Endothelial cell of umbilical vein (primary cell): Measurements from ENCODE around the gene UPK3A. TPM values are rescaled to one million over a fixed set of nuclear protein-coding genes. Genes with fewer than 3 reads are reported as not detected.

Experiments
- BruUV-seq: library from RNA; stranded (reverse); fragments of 400-500 nt; replicated peaks from 2 replicates; lab custom pipeline; 2021; lab: Mats Ljungman, UMichigan
- CTCF ChIA-PET: fragments of 300-600, 350-600 bp; sonication (Branson Sonifier 250); formaldehyde crosslinking; loops from one replicate; lab custom pipeline; 2021; ENCODE audit warnings: antibody characterized with exemption, inconsistent platforms; lab: Charles Lee
- POLR2A ChIA-PET: fragments of 300-600, 350-600 bp; sonication (Branson Sonifier 250); formaldehyde crosslinking; loops from one replicate; lab custom pipeline; 2021; ENCODE audit warnings: antibody characterized with exemption, inconsistent platforms; lab: Charles Lee
- DNase-seq: peaks from one replicate; pipeline ENCODE4 v3.0.0-alpha.2; 2011; ENCODE audit warnings: low read depth, low spot score
- FAIRE-seq: peaks from 2 replicates; lab custom pipeline; 2011; peaks lifted over from hg19 to GRCh38; lab: Jason Lieb, UNC
- H2AFZ ChIP-seq: 2 replicates; pipeline ENCODE4 v1.6.0; 2012; ENCODE audit warnings: low read depth, low read length, control low read depth, inconsistent platforms
- H3K27ac ChIP-seq: 2 replicates; pipeline ENCODE4 v1.5.1; 2011; ENCODE audit warnings: low read depth, mild to moderate bottlenecking, control low read depth, low read length, moderate library complexity; ENCODE audit not compliant: insufficient read depth
- H3K27me3 ChIP-seq, 2 experiments: 2 replicates each; pipeline versions ENCODE4 v1.6.0 to v1.6.1; 2011; ENCODE audit warnings: low read length in 2 of 2, mixed read lengths in 1 of 2; ENCODE audit not compliant: control insufficient read depth in 2 of 2, insufficient read depth in 2 of 2
- H3K36me3 ChIP-seq, 2 experiments: 2 replicates in 1 of 2; 3 replicates in 1 of 2; pipeline ENCODE4 v1.5.1; 2011; ENCODE audit warnings: low read length in 2 of 2, mild to moderate bottlenecking in 1 of 2, moderate library complexity in 1 of 2; ENCODE audit not compliant: control insufficient read depth in 2 of 2, insufficient read depth in 2 of 2; ENCODE audit errors: extremely low read depth in 1 of 2
- H3K4me1 ChIP-seq: 3 replicates; pipeline ENCODE4 v1.5.1; 2011; ENCODE audit warnings: mild to moderate bottlenecking, low read length; ENCODE audit not compliant: control insufficient read depth, insufficient read depth; ENCODE audit errors: extremely low read depth
- H3K4me2 ChIP-seq: 2 replicates; pipeline ENCODE4 v1.6.1; 2011; ENCODE audit warnings: low read length, control low read depth, mixed read lengths; ENCODE audit not compliant: insufficient read depth
- H3K4me3 ChIP-seq, 3 experiments: fragments of 200-600 bp in 1 of 3; sonication (generic), shearing (Covaris generic) in 1 of 3; replicated peaks in 1 of 3; 2 replicates each; pipeline ENCODE4 v1.5.1; 2011 to 2016; ENCODE audit warnings: control low read depth in 3 of 3, low read length in 3 of 3, mild to moderate bottlenecking in 2 of 3, inconsistent platforms in 1 of 3, low read depth in 1 of 3, moderate library complexity in 1 of 3; ENCODE audit not compliant: insufficient read depth in 1 of 3
- H3K79me2 ChIP-seq: 2 replicates; pipeline ENCODE4 v1.6.0; 2012; ENCODE audit warnings: low read length, inconsistent platforms; ENCODE audit not compliant: control insufficient read depth, insufficient read depth
- H3K9ac ChIP-seq: replicated peaks from 2 replicates; pipeline ENCODE3; 2011; ENCODE audit warnings: low read length, control low read depth; ENCODE audit not compliant: insufficient read depth; ENCODE audit errors: extremely low read depth
- H3K9me1 ChIP-seq: replicated peaks from 3 replicates; pipeline ENCODE4 v1.6.0; 2011; ENCODE audit warnings: mild to moderate bottlenecking, low read length; ENCODE audit not compliant: control insufficient read depth, insufficient read depth; ENCODE audit errors: extremely low read depth
- H3K9me3 ChIP-seq: replicated peaks from 2 replicates; pipeline ENCODE4 v1.5.1; 2012; ENCODE audit warnings: low read length, inconsistent platforms; ENCODE audit not compliant: control insufficient read depth, insufficient read depth
- H4K20me1 ChIP-seq: replicated peaks from 2 replicates; pipeline ENCODE3; 2011; ENCODE audit warnings: mild to moderate bottlenecking, low read length; ENCODE audit not compliant: control insufficient read depth, insufficient read depth; ENCODE audit errors: extremely low read depth
- EZH2 ChIP-seq: IDR thresholded peaks from 2 replicates; pipeline ENCODE4 v1.6.1; 2012; ENCODE audit warnings: borderline replicate concordance, low read depth, mild to moderate bottlenecking, moderate library complexity, low read length, inconsistent platforms; ENCODE audit not compliant: severe bottlenecking
- GATA2 ChIP-seq: IDR thresholded peaks from 2 replicates; pipeline ENCODE4 v1.7.0; 2011; ENCODE audit warnings: low read depth, mild to moderate bottlenecking, moderate library complexity, mixed read lengths, low read length; ENCODE audit not compliant: insufficient read length, insufficient read depth
- JUN ChIP-seq: IDR thresholded peaks from 2 replicates; pipeline ENCODE4 v1.6.1; 2011; ENCODE audit warnings: borderline replicate concordance, low read depth; ENCODE audit not compliant: insufficient read length, insufficient read depth
- MYC ChIP-seq: IDR thresholded peaks from one replicate; pipeline ENCODE4 v1.6.1; 2011; ENCODE audit warnings: mild to moderate bottlenecking, low read depth, low read length
- POLR2A ChIP-seq: IDR thresholded peaks from 2 replicates; pipeline ENCODE4 v1.6.1; 2012; ENCODE audit warnings: low read depth, mild to moderate bottlenecking, control low read depth, low read length
- POLR2AphosphoS5 ChIP-seq: IDR thresholded peaks from 2 replicates; pipeline ENCODE4 v1.6.1; 2012; ENCODE audit warnings: low read depth, mild to moderate bottlenecking, control low read depth, low read length, moderate library complexity; ENCODE audit not compliant: insufficient read depth
- dilution Hi-C: fragments of 300-500 bp; cut with MboI; formaldehyde crosslinking; loops from one replicate; pipeline ENCODE4 v1.15.0; 2019; ENCODE audit warnings: low sequenced_read_pairs; ENCODE audit not compliant: extremely low pct_ligation_motif_present
- intact Hi-C: fragments of 100-400 bp; cut with micrococcal nuclease; formaldehyde crosslinking; loops from one replicate; pipeline ENCODE4 v1.10.0; 2022
- polyA plus RNA-seq, 4 experiments: library from polyadenylated mRNA; depleted of rRNA in 3 of 4; stranded (reverse) in 3 of 4; unstranded in 1 of 4; fragments of >200 nt; gene quantifications; 2 replicates each; pipeline versions ENCODE4 v1.2.1 to v1.2.3, GENCODE V29; 2011 to 2012; ENCODE audit warnings: missing spikeins in 1 of 4
- total RNA-seq: library from RNA; stranded (reverse); gene quantifications from 2 replicates; pipeline ENCODE4 v1.2.3, GENCODE V29; 2021
- TF ChIP-seq, protein P1 (sequence below), 2 donors: IDR thresholded peaks; 1 replicate in 1 of 2; 2 replicates in 1 of 2; pipeline ENCODE4 v1.5.1; 2011; ENCODE audit warnings: low read length in 2 of 2, mild to moderate bottlenecking in 2 of 2, moderate library complexity in 2 of 2, control low read depth in 1 of 2, inconsistent platforms in 1 of 2, low read depth in 1 of 2; ENCODE audit not compliant: insufficient read depth in 1 of 2; ENCODE audit errors: extremely low read depth in 1 of 2
- TF ChIP-seq, protein P2 (sequence below): IDR thresholded peaks from 2 replicates; pipeline ENCODE4 v1.6.1; 2011; ENCODE audit not compliant: insufficient read depth, insufficient read length

UPK3A gene
- total and polyA plus RNA-seq, 2 donors (not counting 3 experiments of a cell fraction or from before 2014, with no cell fraction given) = not detected

DNA sequence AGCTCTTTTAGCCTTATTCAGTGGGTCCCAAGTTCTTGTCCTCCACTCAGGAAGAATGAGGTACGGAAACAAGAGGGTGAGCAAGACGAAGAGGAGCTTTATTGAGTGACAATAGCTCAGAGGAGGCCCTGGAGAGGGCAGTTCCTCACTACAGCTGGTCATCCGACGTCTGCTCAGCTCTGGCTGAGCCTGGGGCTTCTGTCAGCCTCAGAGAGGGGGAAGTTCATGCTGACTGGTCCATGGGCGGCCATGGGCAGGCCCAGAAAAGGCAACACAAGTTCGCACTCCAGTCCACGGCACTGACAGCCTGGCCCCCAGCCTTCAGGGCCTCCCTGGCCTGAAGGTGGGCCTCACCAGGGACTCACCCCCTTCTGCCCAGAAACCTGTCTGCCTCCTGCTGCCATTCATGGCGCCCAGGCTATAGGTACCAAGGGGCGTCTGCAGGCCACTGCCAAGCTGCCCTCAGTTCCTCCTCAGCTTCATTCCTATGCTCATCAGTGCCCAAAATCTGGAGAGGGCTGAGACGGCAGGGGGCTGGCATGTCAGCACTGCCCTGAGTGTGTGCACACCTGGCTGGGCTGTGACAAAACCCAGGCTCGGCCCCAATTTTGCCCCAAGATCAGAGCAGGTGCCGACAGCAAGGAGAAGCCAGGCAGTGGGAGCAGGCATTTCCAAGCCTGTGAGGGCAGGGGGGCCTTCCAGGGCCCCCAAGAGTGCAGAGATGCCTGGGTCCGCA, 22.4 kb upstream of the UPK3A start:
- Histone ChIP-seq H3K9ac (no peak overlapping the region), H3K9me3 (no peaks in the 10 kb centered on the region), H3K9me1 (no peaks in the 10 kb centered on the region), H3K4me2 (no peak overlapping the region), H3K4me1 (no peaks in the 10 kb centered on the region), H3K27me3 (peaks cover 0 to 7% of the 10 kb centered on the region in 2 experiments), H2AFZ (no peak overlapping the region), H3K36me3 (no peaks in the 10 kb centered on the region), H3K4me3 (no peak overlapping the region), H3K79me2 (no peaks in the 10 kb centered on the region), H4K20me1 (no peaks in the 10 kb centered on the region), H3K27ac (no peak overlapping the region)
- BruUV-seq = no TSS peak
- TF ChIP-seq JUN = no peak
- TF ChIP-seq, protein P1, sequence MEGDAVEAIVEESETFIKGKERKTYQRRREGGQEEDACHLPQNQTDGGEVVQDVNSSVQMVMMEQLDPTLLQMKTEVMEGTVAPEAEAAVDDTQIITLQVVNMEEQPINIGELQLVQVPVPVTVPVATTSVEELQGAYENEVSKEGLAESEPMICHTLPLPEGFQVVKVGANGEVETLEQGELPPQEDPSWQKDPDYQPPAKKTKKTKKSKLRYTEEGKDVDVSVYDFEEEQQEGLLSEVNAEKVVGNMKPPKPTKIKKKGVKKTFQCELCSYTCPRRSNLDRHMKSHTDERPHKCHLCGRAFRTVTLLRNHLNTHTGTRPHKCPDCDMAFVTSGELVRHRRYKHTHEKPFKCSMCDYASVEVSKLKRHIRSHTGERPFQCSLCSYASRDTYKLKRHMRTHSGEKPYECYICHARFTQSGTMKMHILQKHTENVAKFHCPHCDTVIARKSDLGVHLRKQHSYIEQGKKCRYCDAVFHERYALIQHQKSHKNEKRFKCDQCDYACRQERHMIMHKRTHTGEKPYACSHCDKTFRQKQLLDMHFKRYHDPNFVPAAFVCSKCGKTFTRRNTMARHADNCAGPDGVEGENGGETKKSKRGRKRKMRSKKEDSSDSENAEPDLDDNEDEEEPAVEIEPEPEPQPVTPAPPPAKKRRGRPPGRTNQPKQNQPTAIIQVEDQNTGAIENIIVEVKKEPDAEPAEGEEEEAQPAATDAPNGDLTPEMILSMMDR (IDR thresholded peaks at IDR 0.05; ENCODE audit: extremely low read depth in 1 of 2, insufficient read depth in 1 of 2, low read depth in 1 of 2, low read length in 2 of 2) = no peak
- TF ChIP-seq GATA2 = no peak
- no peak for TF ChIP-seq MYC
- TF ChIP-seq POLR2AphosphoS5 = no peak
- TF ChIP-seq POLR2A = no peak
- TF ChIP-seq, protein P2, sequence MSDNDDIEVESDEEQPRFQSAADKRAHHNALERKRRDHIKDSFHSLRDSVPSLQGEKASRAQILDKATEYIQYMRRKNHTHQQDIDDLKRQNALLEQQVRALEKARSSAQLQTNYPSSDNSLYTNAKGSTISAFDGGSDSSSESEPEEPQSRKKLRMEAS = no peak
- no peak for TF ChIP-seq EZH2
- dilution Hi-C loops = no loop called here
- ChIA-PET POLR2A (no interaction called here), CTCF (interaction anchor here (0.9 to 2.2 kb wide), 10 partner anchors 16 to 253 kb away, joined by 3 to 9 read pairs (median 4); partner anchors contain the start of gene NUP50)
- no peak for DNase-seq
- FAIRE-seq = no peak
- intact Hi-C loops = loop anchor here (2.0 to 5.0 kb wide), 3 partner anchors 16 to 442 kb away; partner anchors contain the start of gene NUP50
